Prostate gland (tissue), 2 donors: ENCODE results near the gene CUX1.

Experiments used
- POLR2A ChIP-seq: fragments of 450-650 bp; IDR thresholded peaks from one replicate; pipeline ENCODE4 v1.6.1; 2016; ENCODE audit warnings: antibody characterized with exemption, mild to moderate bottlenecking
- TF ChIP-seq, protein P1 (sequence below), 4 experiments: fragments of 200-600 bp in 2 of 4; fragments of 450-650 bp in 2 of 4; sonication (generic) in 2 of 4; IDR thresholded peaks; 1 replicate in 3 of 4; 2 replicates in 1 of 4; pipeline ENCODE4 v1.5.1; 2016 to 2019; ENCODE audit warnings: antibody characterized with exemption in 4 of 4, mild to moderate bottlenecking in 2 of 4, moderate library complexity in 2 of 4

GRCh38 chr7:102210787-102211186 lies 393.4 kb downstream of the CUX1 start:
- TF ChIP-seq, protein P1, sequence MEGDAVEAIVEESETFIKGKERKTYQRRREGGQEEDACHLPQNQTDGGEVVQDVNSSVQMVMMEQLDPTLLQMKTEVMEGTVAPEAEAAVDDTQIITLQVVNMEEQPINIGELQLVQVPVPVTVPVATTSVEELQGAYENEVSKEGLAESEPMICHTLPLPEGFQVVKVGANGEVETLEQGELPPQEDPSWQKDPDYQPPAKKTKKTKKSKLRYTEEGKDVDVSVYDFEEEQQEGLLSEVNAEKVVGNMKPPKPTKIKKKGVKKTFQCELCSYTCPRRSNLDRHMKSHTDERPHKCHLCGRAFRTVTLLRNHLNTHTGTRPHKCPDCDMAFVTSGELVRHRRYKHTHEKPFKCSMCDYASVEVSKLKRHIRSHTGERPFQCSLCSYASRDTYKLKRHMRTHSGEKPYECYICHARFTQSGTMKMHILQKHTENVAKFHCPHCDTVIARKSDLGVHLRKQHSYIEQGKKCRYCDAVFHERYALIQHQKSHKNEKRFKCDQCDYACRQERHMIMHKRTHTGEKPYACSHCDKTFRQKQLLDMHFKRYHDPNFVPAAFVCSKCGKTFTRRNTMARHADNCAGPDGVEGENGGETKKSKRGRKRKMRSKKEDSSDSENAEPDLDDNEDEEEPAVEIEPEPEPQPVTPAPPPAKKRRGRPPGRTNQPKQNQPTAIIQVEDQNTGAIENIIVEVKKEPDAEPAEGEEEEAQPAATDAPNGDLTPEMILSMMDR (IDR thresholded peaks at IDR 0.05), result no peak
- TF ChIP-seq POLR2A, result no peak
